Spinal cord (tissue), 4 donors: ENCODE measurements around the gene XPR1. TPM values are rescaled to one million over a fixed set of nuclear protein-coding genes. Genes with fewer than 3 reads are reported as not detected.

Source experiments
- polyA plus RNA-seq, 2 donors: library from polyadenylated mRNA; unstranded; fragments of 120-200 nt; gene quantifications; one replicate each; pipeline ENCODE4 v1.2.1, GENCODE V29; 2013; ENCODE audit not compliant: insufficient read length in 2 of 2
- small RNA-seq: library from RNA; depleted of rRNA; stranded (forward); fragments of <200 nt; gene quantifications from one replicate; pipeline ENCODE3, GENCODE V24; 2014; ENCODE audit warnings: low replicate concordance
- total RNA-seq, 2 donors: library from RNA; depleted of rRNA in 1 of 2; stranded (reverse); fragments of 120-200 nt in 1 of 2; fragments of >200 nt in 1 of 2; gene quantifications; one replicate each; pipeline versions ENCODE4 v1.2.3 to v1.2.4, GENCODE V29; 2013 to 2014

Gene XPR1
- total and polyA plus RNA-seq, 4 donors, result 38.0 to 110 (median 69.8) TPM

Small RNA genes within 50 kb of the gene (small RNA-seq; reads per million reads assigned to genes)
- not detected for gene RF00026

Other genes starting within 250 kb of the XPR1 start
- 10 to 100 TPM; 34.9 to 76.1 TPM for gene ACBD6, start 129.4 kb upstream of the XPR1 start, total RNA-seq
- 10 to 100 TPM; 68.0 to 68.5 TPM for gene ACBD6, start 129.4 kb upstream of the XPR1 start, polyA plus RNA-seq
- gene OVAAL, start 73.1 kb upstream of the XPR1 start, total RNA-seq, result not detected
- gene OVAAL, start 73.1 kb upstream of the XPR1 start, polyA plus RNA-seq, result under 1 TPM in 1 of 2 donors, not detected in 1; 0.17 TPM